ENCODE measurements around the gene SEC23IP.

SEC23IP gene

DNA sequence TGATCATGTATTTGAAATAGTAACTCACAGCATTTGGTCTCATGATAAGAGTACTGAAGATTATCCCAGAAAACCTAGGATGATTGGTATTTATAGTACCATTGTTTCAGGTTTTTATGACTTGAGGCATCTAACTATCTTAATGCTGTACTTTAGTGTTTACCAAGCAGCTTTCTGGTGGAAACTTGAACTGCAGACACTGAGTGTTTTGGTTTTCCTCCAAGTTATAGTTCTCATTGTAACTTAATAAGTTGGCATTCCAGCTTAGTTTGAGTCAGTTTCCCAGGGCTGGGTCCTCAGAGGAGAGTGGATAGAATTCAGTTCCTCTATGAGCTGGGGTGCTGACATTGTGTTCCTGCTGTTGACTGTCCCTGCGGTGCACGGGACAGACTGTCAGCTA is 50.4 kb downstream of the SEC23IP start:
- no peak for DNase-seq

DNA sequence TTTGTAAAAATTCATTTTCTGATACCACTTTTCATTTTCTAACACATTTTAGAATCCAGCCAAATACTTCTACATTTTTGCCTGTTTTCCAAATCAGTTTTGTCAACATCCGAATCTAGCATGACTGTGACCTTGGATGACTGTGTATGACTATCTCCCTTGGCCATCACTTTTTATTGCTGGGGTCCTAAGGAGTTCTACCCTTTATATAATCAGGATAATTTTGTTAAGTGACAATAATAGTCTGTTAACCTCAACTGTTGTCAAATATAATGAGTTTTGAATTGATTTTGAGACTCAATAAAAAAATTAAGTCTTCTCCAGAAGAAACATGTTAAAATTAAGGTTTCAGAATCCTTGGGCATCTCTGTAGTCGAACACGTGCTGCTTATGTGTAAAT is 53.3 kb downstream of the SEC23IP start:
- DNase-seq: no peak

DNA sequence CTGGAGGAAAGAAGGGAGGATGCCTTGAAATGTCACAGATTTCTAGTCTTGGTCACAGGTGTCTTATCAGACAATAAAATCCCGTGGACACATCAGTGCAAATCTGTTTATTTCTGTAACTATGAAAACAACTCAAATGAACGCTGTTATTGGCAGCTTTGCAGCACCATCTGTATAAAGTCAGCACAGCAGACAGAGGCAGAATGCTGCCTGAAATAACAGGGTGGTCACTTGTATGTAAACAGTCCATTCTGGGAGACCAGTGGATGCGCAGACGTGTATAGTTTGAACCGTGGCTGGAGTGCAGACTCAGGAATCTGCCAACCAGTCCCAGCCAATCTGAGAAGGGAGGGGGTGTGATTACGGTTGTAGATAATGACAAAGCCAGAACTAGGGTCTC is 54.8 kb downstream of the SEC23IP start:
- no peak for DNase-seq

DNA sequence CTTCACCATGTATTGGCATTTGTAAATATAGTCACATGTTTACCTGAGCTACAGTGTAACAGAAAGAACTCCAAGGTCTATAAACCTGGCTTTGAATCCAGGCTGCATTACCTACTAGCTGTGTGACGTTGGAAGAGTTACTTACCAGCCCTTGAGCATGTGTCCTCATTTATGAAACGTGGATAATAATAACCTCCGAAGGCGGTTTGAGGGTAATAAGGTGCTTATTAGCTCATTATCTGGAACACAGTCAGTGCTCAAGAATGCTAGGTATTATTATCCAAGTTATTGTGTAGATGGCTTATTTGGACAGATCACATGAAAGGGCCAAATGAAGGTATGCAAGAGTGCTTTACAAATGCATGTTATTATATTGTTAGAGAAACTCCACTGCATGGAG is 64.9 kb downstream of the SEC23IP start:
- no peak for DNase-seq

DNA sequence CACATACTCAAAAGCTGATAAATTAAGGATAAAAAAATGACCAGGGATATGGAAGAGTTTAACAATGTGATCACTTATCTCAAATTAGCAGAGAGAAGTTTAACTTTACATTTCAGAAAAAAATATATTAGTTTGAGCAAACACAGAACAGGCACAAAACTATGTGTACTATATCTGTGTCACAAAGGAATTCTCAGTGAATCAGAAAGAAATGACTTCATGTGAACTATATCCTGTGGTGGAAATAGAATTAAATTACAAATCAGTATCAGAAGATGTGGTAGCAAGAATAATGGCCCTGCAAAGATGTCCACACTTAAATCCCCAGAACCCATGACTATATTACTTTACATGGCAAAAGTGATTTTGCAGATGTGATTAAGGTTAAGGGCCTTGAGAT is 70.3 kb downstream of the SEC23IP start:
- DNase-seq: no peak

DNA sequence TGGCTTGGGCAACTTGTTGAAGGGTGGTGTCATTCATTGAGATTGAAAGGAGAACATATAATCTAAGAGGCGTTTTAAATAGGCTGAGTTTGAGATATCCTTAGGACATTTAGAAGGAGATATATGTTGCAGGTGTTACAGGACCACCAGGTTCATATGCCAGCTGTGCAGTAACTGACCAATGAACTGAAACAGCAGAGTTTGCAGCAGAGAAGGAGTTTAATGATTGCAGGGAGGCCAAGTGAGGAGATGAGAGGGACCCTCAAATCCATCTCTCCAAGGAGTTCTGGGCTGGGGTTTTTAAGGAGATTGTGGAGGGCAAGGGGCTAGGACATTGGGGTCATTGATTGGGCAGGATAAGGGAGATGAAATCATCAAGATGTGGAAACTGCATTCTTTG is 74.5 kb downstream of the SEC23IP start:
- DNase-seq: no peak

DNA sequence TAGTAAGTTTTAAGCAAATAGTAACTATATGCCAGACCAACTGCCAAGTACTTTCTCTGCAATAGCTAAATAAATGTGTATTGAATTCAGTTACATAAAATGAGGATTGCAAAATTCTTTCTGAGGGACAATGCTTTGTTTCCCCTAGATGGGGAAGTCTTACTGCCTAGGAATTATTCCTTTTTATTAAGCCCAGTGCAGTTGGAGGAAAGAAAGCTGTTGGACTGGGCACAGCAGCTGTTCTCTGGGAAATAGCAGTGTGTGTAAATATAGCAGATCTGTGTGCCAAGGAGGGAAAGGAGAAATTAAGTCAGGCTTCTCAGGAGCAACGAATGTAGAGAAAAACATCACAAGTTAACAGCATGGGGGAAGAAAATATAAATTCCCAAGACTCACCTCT is 77.1 kb downstream of the SEC23IP start:
- DNase-seq: no peak

DNA sequence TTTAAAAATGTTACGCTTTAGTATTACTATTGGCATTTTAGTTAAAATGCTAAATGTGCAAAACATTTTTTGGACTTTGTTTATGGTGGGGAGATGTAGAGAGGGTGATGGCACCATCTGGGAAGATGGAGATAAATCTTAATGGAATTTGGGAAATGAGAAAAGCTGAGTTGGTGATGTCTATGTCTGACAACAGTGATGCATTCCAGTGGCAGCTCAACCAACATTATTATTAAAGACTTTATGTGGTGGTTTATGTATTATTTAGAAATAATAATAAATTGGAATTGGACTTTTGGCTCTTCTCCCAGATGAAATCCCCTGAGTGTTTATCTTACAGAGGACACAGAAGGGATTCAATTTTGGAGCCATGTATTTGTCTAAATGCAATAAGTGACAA is 77.6 kb downstream of the SEC23IP start:
- no peak for DNase-seq

DNA sequence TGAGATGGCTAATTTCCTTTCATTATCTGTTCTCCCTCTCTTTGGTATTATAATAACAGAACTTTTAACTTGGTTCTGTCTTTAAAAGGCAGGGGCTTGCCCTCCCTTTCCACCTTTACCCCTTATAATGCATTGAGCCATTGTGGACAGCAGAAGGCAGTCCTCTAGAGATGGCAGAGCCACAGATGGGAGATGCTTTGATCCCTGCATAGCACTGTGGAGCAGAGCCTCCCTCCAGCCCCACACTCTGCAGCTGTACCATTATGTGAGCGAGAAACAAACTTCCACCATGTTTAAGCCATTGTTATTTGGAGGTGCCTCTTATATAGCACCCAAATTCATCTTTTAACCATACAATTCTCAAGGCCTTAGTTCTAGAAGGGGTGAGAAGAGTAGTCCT is 78.4 kb downstream of the SEC23IP start:
- no peak for DNase-seq

DNA sequence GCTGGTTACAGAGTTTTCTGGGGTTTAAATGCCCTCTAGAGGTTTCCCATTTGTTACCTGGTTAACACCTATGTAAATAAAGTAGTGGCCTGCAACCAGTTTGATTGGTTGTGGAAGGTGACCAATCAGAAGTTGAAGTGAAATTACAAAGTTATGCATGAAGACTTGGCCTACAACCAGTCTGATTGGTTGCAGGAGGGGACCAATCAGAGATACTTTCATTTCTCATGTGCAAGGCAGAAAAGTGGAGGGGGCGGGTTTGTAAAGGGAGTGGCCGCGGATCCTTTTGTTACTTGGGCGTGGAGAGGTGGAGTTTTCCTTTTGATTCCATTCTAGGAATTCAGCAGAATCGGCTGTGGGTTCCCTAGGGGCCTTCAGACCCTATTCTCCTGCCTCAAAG is 80.8 kb downstream of the SEC23IP start:
- peak; percentile 39 for DNase-seq

DNA sequence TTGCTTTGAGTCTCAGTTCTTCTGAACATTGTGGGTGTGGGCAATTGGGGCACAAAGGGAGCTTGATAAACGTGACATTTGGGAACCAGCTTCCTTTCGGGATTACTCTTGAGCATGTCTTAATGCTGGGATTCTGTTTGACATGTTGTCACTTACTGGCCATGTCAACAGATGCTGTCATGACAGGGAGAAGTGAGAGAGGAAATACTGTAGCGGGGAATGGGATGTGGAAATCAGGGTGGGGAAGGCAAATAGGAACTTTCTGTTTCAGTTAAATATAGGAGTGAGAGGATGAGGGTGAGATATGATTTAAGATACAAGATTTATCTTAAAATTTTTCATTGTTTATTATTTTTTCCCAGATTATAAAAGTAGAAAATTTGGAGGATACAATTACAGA is 83.9 kb downstream of the SEC23IP start:
- DNase-seq: no peak

DNA sequence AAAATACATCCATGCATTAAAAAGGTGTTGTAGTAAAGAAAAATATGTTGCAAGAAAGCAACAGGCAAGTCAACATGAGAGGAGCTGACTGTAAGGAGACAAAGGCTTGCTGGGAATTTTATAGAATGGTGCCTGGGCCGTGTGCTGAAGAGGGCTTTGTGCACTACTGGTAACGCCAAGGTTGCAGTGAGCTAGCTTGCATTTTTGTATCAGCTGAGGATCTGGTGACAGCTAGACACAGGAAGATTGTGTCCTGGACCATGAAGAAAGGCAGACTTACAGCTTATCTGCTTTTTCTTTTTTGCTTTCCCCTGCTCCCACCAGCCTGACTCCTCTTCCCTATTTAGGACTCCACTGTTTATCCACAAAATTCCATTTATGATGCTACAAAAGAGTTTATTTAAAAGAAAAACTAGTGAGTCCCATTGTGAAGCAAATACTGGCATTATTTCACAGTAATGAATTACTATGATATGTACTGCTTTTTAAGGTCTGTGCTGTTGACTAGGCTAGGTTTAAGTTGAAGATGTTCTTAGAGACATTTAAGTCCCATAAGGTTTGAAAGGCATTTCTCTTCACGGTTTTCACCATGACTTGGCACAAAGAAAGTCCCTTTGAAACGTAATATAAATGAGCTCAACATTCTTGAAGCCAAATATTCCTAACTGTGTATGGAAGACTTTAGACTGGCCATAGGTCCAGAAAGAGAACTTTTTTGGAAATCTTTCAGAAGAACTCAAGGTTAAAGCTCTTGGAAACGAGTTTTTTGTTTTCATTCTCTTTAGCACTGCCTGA is 88.6 kb downstream of the SEC23IP start:
- DNase-seq: peak; percentile 15

DNA sequence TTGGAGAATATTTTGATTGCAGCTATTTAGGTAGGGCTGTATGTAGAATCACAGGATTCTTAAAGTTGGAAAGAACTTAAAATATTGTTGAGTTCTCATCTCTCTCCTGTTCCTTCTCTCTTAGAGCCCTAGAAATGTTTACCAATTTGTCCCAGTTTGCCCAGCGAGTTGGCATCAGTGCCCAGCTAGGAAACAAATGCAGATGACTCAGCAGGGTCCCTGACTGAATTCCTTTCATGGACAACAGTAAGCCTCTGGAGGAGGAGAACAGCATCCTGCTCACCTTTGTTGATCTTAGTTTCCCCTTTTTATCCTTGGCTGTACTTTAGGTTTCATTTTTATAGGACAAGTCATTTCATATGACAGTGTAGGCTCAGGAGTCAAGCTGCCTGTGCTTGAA is 89.3 kb downstream of the SEC23IP start:
- DNase-seq: no peak

DNA sequence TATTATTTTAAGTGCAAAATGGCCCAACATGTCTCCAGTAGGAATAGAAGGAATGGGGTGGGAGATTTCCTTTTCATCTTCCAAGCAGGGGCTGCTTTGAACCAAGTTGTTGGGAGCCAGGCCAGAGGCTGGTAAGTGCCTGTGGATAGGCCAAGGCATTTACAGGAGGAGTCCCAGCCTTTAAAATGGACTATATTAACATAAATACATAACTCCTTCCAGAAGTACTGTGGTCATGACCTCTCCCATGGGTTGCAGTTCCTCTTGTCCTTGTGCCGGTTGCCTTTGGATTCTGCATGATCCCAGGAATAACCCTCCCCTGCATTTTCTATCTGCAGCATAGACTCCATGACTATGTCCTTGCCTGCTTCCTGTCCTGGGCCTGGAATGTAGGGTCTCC is 95.8 kb downstream of the SEC23IP start:
- DNase-seq: no peak

DNA sequence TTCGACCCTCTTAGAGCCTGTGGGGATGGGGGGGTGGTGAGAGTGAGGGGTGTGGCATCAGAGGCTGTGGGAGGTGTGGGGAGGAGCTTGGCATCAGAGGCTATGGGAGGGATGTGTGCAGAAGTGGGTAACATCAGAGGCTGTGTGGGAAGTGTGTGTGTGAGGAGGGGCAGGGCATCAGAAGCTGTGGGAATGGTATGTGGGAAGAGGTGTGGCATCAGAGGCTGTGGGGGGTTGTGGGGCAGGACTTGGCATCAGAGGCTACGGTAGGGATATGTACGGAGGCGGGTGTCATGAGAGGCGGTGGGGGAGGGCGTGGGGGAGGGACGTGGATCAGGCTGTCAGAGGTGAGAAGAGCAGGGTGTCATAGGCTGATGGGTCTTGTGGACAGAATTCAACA is 97.4 kb downstream of the SEC23IP start:
- no peak for DNase-seq

DNA sequence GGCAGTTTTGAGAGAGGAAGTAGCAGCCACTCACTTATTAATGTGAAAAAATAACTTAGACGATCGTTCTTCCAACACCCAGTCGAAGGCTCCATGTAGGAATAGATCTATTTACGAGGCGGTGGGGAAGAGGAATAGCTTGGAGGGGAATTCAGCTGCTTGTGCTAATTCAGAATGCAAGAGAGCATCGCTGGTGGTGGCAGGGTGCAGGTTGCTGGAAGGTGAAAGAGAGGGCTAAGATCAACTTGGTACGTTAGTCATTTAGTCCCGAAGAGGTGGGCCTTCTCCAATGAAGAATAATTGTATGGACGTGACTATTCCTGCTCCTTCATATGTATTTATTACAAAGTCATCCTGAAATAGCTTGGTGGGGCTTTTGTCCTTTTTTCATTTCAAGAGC is 98.5 kb downstream of the SEC23IP start:
- DNase-seq: no peak

DNA sequence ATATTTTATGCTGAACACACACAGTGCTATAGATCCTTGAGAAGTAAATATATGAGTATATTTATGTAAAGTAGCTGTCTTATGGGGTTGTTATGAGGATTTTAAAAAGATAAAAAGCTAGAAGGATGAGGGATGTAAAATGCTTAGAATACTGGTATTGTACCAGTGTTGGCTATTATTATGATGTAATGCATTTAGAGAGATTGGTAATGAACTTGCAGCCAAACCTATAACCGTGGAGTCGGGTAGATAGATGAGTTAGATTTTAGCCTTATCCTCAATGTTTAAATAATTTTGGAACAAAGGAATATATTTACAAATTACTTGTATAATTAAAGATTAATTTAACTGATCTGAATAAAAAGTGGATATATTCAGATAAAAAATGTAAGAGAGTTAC is 99.3 kb downstream of the SEC23IP start:
- no peak for DNase-seq
